HG02840 (cell line): ENCODE data around the gene MAL.
"Not testable (repeated sequence)": the region's sequence is repeated elsewhere in the genome, so short reads cannot be mapped to it uniquely, and the experiment has no call there.

Experiments used
- ATAC-seq: cut with Tn5 transposase; IDR thresholded peaks from one replicate; pipeline ENCODE4 v1.9.1; 2021; ENCODE audit warnings: mild to moderate bottlenecking, moderate library complexity, moderate number of reproducible peaks; ENCODE audit not compliant: unreplicated experiment, low FRiP score

Gene MAL

DNA sequence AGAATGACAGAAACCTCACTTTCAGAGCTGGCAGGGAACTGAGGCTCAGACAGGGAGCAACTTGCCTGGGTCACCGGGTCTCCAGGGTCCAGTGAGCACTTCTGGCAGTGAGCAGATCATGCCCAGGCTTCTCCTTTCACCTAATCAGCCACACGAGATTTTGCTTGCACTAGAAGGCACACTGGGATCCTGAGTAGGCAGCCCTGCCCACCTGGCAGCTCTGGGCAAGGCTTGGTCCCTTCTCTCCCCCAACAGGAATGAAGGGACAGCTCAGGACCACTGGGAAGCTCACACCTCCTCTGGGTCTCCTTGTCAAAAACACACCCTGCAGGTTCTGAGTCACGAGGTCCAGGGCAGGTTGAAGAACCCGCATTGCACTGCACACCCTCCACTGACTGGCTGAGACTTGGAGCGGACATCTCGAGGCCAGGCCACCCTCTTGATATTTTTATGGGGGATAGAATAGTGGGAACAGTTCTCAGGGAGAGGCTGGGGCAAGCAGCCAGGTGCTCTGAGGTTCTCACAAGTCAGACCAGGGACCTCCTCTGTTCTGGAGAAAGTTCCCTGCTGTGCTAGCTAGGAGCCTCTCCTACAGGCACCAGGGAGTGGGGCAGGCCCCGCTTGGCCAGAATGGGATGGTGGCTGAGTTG lies 5.7 kb downstream of the MAL start:
- no peak for ATAC-seq

- ATAC-seq, result no peak
Measured at GRCh38 chr2:95031726-95032116, 6.2 kb downstream of the MAL start.

GRCh38 chr2:95032341-95032740 lies 6.8 kb downstream of the MAL start:
- ATAC-seq, result no peak

GRCh38 chr2:95032868-95033603 lies 7.5 kb downstream of the MAL start:
- no peak for ATAC-seq

- no peak for ATAC-seq
Measured at GRCh38 chr2:95034221-95034620, 8.7 kb downstream of the MAL start.

GRCh38 chr2:95034818-95035217 lies 9.3 kb downstream of the MAL start:
- ATAC-seq, result no peak

DNA sequence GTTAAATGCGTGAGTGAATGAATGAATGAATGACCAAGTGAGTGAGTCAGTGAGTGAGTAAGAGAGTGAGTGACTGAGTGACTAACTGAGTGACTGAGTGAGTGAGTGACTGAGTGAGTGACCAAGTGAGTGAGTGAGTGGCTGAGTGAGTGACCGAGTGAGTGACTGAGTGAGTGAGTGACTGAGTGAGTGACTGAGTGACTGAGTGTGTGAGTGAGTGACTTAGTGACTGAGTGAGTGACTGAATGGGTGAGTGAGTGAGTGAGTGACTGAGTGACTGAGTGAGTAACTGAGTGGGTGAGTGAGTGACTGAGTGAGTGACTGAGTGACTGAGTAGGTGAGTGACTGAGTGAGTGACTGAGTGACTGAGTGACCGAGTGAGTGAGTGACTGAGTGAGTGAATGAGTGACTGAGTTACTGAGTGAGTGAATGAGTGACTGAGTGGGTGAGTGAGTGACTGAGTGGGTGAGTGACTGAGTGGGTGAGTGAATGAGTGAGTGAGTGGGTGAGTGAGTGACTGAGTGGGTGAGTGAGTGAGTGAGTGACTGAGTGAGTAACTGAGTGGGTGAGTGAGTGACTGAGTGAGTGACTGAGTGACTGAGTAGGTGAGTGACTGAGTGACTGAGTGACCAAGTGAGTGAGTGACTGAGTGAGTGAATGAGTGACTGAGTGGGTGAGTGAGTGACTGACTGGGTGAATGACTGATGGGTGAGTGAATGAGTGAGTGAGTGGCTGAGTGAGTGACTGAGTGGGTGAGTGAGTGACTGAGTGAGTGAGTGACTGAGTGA lies 11.3 kb downstream of the MAL start:
- no peak for ATAC-seq

DNA sequence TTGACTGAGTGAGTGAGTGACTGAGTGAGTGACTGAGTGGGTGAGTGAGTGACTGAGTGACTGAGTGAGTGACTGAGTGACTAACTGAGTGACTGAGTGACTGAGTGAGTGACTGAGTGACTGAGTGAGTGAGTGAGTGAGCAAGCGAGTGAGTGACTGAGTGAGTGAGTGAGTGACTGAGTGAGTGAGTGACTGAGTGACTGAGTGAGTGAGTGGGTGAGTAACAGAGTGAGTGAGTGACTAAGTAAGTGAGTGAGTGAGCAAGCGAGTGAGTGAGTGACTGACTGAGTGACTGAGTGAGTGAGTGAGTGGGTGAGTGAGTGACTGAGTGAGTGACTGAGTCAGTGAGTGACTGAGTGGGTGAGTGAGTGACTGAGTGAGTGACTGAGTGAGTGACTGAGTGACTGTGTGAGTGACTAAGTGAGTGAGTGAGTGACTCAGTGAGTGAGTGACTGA lies 11.9 kb downstream of the MAL start:
- no peak for ATAC-seq

- not testable (repeated sequence) for ATAC-seq
Measured at GRCh38 chr2:95037841-95038585, 12.5 kb downstream of the MAL start.

- ATAC-seq, result no peak
Measured at GRCh38 chr2:95038635-95039298, 13.3 kb downstream of the MAL start.

GRCh38 chr2:95039363-95039762 lies 13.9 kb downstream of the MAL start:
- ATAC-seq, result no peak

DNA sequence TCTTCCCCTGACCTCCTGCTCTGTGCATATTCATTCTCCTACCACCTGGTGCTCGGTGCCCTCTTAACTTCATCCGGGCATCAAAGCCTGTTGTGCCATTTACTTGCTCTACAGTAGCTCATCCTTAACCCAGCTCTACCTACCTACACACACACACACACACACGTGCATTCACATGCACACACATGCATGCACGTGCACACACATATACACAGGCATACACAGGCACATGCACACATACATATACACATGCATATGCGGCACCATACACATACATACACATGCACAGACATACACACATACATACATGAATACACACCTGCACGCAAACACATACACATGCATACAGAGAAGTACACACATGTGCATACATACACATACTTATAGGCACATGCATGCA lies 14.5 kb downstream of the MAL start:
- ATAC-seq, result no peak

DNA sequence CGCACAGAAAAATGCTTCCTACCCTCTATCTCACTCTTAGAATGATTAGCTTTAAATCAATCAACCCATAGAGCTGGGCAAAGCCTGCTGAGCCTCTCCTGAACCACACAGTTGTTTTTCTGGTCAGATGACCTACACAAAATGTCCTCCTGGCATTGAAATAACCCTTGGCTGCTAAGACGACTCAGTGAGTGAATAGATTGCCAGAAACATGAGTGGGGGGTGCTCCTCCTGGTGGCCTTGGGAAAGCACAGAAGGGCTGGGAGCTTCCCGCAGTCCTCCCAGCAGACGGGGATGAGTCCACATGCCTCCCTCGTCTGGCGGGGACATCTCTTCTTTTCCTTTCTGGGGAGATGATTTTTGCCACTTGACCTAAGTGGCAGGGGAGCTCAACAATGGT lies 14.9 kb downstream of the MAL start:
- ATAC-seq, result no peak

- no peak for ATAC-seq
Measured at GRCh38 chr2:95041060-95041823, 15.7 kb downstream of the MAL start.

GRCh38 chr2:95041824-95042442 lies 16.4 kb downstream of the MAL start:
- no peak for ATAC-seq

- ATAC-seq, result no peak
Measured at GRCh38 chr2:95042472-95043271, 17.2 kb downstream of the MAL start.

- ATAC-seq, result no peak
Measured at GRCh38 chr2:95043300-95044093, 18.0 kb downstream of the MAL start.
